ENCODE measurements around the gene TDRD7. TPM values are rescaled to one million over a fixed set of nuclear protein-coding genes. Genes with fewer than 3 reads are reported as not detected.

Gene TDRD7
- polyA plus RNA-seq, 1 donor from 2014 or later, result 9.7 TPM

GRCh38 chr9:97425336-97425972 is 13.6 kb downstream of the TDRD7 start:
- H3K27ac ChIP-seq (ENCODE audit: low read length), result no peak overlapping the region
- H4K20me1 ChIP-seq (ENCODE audit: insufficient read depth), result no peaks in the 10 kb centered on the region
- no peaks in the 10 kb centered on the region for H3F3A ChIP-seq (ENCODE audit: insufficient read depth, low read length, poor library complexity, severe bottlenecking)
- no peak overlapping the region for H3K9ac ChIP-seq (ENCODE audit: low read length)
- no peaks in the 10 kb centered on the region for H3K9me2 ChIP-seq (ENCODE audit: insufficient read depth, low read length)
- TF ChIP-seq REST (IDR thresholded peaks at IDR 0.05; ENCODE audit: borderline replicate concordance) (no peak), EZH2 (IDR thresholded peaks at IDR 0.05; ENCODE audit: borderline replicate concordance, insufficient read depth, low read length, poor library complexity, severe bottlenecking) (no peak), TAF1 (IDR thresholded peaks at IDR 0.05; ENCODE audit: low read depth) (no peak), MXI1 (conservative IDR thresholded peaks at IDR 0.05; ENCODE audit: poor library complexity, severe bottlenecking) (no peak), SMC3 (conservative IDR thresholded peaks at IDR 0.05; ENCODE audit: poor library complexity) (no peak), EP300 (conservative IDR thresholded peaks at IDR 0.05; ENCODE audit: poor library complexity, severe bottlenecking) (no peak), POLR2AphosphoS5 (IDR thresholded peaks at IDR 0.05) (no peak), RAD21 (conservative IDR thresholded peaks at IDR 0.05) (no peak), CTCF (IDR thresholded peaks at IDR 0.05; ENCODE audit: poor library complexity, severe bottlenecking) (no peak)
- no peaks in the 10 kb centered on the region for H3K36me3 ChIP-seq (ENCODE audit: insufficient read depth, low read length)
- H3K27me3 ChIP-seq (ENCODE audit: insufficient read depth, low read depth, low read length), result no peaks in the 10 kb centered on the region
- H3K4me3 ChIP-seq (ENCODE audit: low read length), result no peak overlapping the region
- no peaks in the 10 kb centered on the region for H3K9me3 ChIP-seq (ENCODE audit: low read length)
- no peaks in the 10 kb centered on the region for H3K79me2 ChIP-seq (replicated peaks; ENCODE audit: insufficient read depth, low read length)
- H2AFZ ChIP-seq (ENCODE audit: low read depth, low read length), result no peak overlapping the region
- no peak overlapping the region for H3K4me2 ChIP-seq (ENCODE audit: low read length)

GRCh38 chr9:97425973-97426336 is 14.1 kb downstream of the TDRD7 start:
- no peaks in the 10 kb centered on the region for H3K27me3 ChIP-seq (ENCODE audit: insufficient read depth, low read depth, low read length)
- no peaks in the 10 kb centered on the region for H3K9me3 ChIP-seq (ENCODE audit: low read length)
- no peak overlapping the region for H3K9ac ChIP-seq (ENCODE audit: low read length)
- H3K4me2 ChIP-seq (ENCODE audit: low read length), result no peak overlapping the region
- H3K4me3 ChIP-seq (ENCODE audit: low read length), result no peak overlapping the region
- no peaks in the 10 kb centered on the region for H3F3A ChIP-seq (ENCODE audit: insufficient read depth, low read length, poor library complexity, severe bottlenecking)
- no peak overlapping the region for H2AFZ ChIP-seq (ENCODE audit: low read depth, low read length)
- no peaks in the 10 kb centered on the region for H3K9me2 ChIP-seq (ENCODE audit: insufficient read depth, low read length)
- no peak overlapping the region for H3K27ac ChIP-seq (ENCODE audit: low read length)
- no peaks in the 10 kb centered on the region for H3K36me3 ChIP-seq (ENCODE audit: insufficient read depth, low read length)
- TF ChIP-seq MXI1 (conservative IDR thresholded peaks at IDR 0.05; ENCODE audit: poor library complexity, severe bottlenecking) (no peak), CTCF (IDR thresholded peaks at IDR 0.05; ENCODE audit: poor library complexity, severe bottlenecking) (no peak), SMC3 (conservative IDR thresholded peaks at IDR 0.05; ENCODE audit: poor library complexity) (no peak), EP300 (conservative IDR thresholded peaks at IDR 0.05; ENCODE audit: poor library complexity, severe bottlenecking) (no peak), TAF1 (IDR thresholded peaks at IDR 0.05; ENCODE audit: low read depth) (no peak), RAD21 (conservative IDR thresholded peaks at IDR 0.05) (no peak), EZH2 (IDR thresholded peaks at IDR 0.05; ENCODE audit: borderline replicate concordance, insufficient read depth, low read length, poor library complexity, severe bottlenecking) (no peak), POLR2AphosphoS5 (IDR thresholded peaks at IDR 0.05) (no peak), REST (IDR thresholded peaks at IDR 0.05; ENCODE audit: borderline replicate concordance) (no peak)
- no peaks in the 10 kb centered on the region for H3K79me2 ChIP-seq (replicated peaks; ENCODE audit: insufficient read depth, low read length)
- no peaks in the 10 kb centered on the region for H4K20me1 ChIP-seq (ENCODE audit: insufficient read depth)
